ENCODE data around the gene ZNF491.

GRCh38 chr19:11813703-11814028 lies 15.3 kb downstream of the ZNF491 start:
- TF ChIP-seq CTCF (IDR thresholded peaks at IDR 0.05) (no peak), POLR2AphosphoS5 (IDR thresholded peaks at IDR 0.05) (no peak), POLR2A (IDR thresholded peaks at IDR 0.05) (no peak)
